Measurements from ENCODE around the gene DBNL.

The DBNL gene

GRCh38 chr7:44100458-44101302, 56.2 kb downstream of the DBNL start:
- no peak for DNase-seq (ENCODE audit: low read depth)

- no peak for DNase-seq (ENCODE audit: low read depth)
Measured at GRCh38 chr7:44101303-44101965, 56.9 kb downstream of the DBNL start.

GRCh38 chr7:44101966-44102845, 57.7 kb downstream of the DBNL start:
- no peak for DNase-seq (ENCODE audit: low read depth)

GRCh38 chr7:44102846-44103565, 58.5 kb downstream of the DBNL start:
- DNase-seq (ENCODE audit: low read depth): no peak

- no peak for DNase-seq (ENCODE audit: low read depth)
Measured at GRCh38 chr7:44103566-44103922, 59.0 kb downstream of the DBNL start.

GRCh38 chr7:44103923-44104859, 59.7 kb downstream of the DBNL start, which contains the start of gene AEBP1:
Gene AEBP1 (plus strand): TSS chr7:44104345. CDS start chr7:44104666, 321 bp downstream.
- no peak for DNase-seq (ENCODE audit: low read depth)

GRCh38 chr7:44104860-44105771, 60.6 kb downstream of the DBNL start:
- DNase-seq (ENCODE audit: low read depth): no peak

- no peak for DNase-seq (ENCODE audit: low read depth)
Measured at GRCh38 chr7:44105832-44106231, 61.3 kb downstream of the DBNL start.

GRCh38 chr7:44106311-44107065, 62.0 kb downstream of the DBNL start:
- no peak for DNase-seq (ENCODE audit: low read depth)

- no peak for DNase-seq (ENCODE audit: low read depth)
Measured at GRCh38 chr7:44107116-44107960, 62.8 kb downstream of the DBNL start.

- no peak for DNase-seq (ENCODE audit: low read depth)
Measured at GRCh38 chr7:44107961-44108767, 63.7 kb downstream of the DBNL start.

- DNase-seq (ENCODE audit: low read depth): no peak
Measured at GRCh38 chr7:44108768-44109750, 64.6 kb downstream of the DBNL start.

GRCh38 chr7:44109991-44110390, 65.5 kb downstream of the DBNL start:
- no peak for DNase-seq (ENCODE audit: low read depth)

GRCh38 chr7:44110719-44111635, 66.5 kb downstream of the DBNL start:
- no peak for DNase-seq (ENCODE audit: low read depth)
